GM12892 (cell line): Measurements from ENCODE around the gene WSCD2.

ENCODE experiments used
- POLR2A ChIP-seq: IDR thresholded peaks from 2 replicates; pipeline ENCODE4 v1.6.1; 2011; ENCODE audit warnings: low read depth, low read length, control low read depth
- POLR2AphosphoS5 ChIP-seq: IDR thresholded peaks from 2 replicates; pipeline ENCODE4 v1.6.1; 2011; ENCODE audit warnings: low read depth, low read length, control low read depth

GRCh38 chr12:108107293-108107692 is 21.8 kb upstream of the WSCD2 start:
- TF ChIP-seq POLR2AphosphoS5 (no peak), POLR2A (no peak)
